ENCODE measurements around the gene IRF3. TPM values are rescaled to one million over a fixed set of nuclear protein-coding genes. Genes with fewer than 3 reads are reported as not detected.
A peak's percentile ranks its signal among the peaks of the same experiment; 100 is the strongest.

The IRF3 gene
- total and polyA plus RNA-seq, 2 of the 4 experiments (the other 2 are of a cell fraction): 39.6 to 65.2 TPM

DNA sequence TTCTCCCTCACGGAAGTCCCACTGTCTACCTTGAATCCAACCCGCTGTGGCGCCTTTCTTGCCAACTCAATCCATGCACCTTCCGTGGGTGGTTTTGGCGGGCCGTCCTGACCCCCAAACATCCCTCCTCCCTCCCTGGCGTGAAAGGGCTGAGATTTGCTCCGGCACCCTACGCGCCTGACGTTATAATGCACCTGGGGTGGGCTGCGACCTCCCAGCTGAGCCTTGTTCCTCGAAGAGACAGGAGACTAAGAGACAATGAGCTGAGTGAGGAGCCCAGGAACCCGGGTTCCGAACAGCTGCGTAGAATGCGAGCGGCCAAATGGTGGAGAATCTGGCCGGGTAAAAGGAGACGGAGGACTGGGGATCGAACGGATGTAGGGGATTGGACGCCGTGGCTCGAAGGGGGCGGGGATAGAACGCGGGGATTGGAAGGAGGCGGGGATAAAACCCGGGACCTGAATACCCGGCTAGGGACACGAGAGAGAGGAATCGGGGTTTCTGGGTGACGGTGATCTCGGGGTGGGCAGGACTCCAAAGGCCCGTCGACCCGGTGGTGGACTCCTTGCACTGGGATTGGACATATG, 25.1 kb upstream of the IRF3 start, which contains the start of gene CPT1C:
Gene CPT1C, plus strand, starts transcription at position 461 of the 587 bp plus-strand sequence. CDS start 1,137 bp downstream, outside the sequence.
- Histone ChIP-seq H2BK15ac (ENCODE audit: low read depth, low read length) (no peak within 1 kb of the TSS; the same call in 2 of the 3 replicates), H2AFZ (replicated peaks; ENCODE audit: low read length, poor library complexity) (peak within 1 kb of the TSS; percentile 96), H2BK20ac (ENCODE audit: low read depth, low read length) (peak within 1 kb of the TSS; percentile 22; the same call in 1 of the 2 replicates), H3K18ac (ENCODE audit: low read depth, low read length) (peak within 1 kb of the TSS; percentile 67), H3K4me3 (ENCODE audit: insufficient read depth, low read depth, low read length) (peak within 1 kb of the TSS; percentile 69), H2BK120ac (ENCODE audit: low read depth, low read length) (peak within 1 kb of the TSS; percentile 72), H2AK9ac (replicated peaks; ENCODE audit: low read depth, low read length, poor library complexity) (peak within 1 kb of the TSS; percentile 92), H3K4ac (ENCODE audit: low read depth, low read length) (peak within 1 kb of the TSS; percentile 74), H3K9ac (ENCODE audit: low read depth, low read length) (peak within 1 kb of the TSS; percentile 76), H3K9me3 (ENCODE audit: control insufficient read depth, insufficient read depth, low read length) (no peaks in the 10 kb centered on the region), H3K36me3 (ENCODE audit: control insufficient read depth, insufficient read depth, low read length) (peaks cover 19% of the 10 kb centered on the region), H3K27ac (ENCODE audit: insufficient read depth, low read length) (peak within 1 kb of the TSS; percentile 66), H3K27me3 (ENCODE audit: control insufficient read depth, insufficient read depth, low read length) (no peaks in the 10 kb centered on the region), H3K23ac (ENCODE audit: low read depth, low read length) (peak within 1 kb of the TSS; percentile 90), H3K79me1 (ENCODE audit: low read depth in 1 of 2, low read length in 2 of 2) (peaks cover 6 to 44% of the 10 kb centered on the region in 2 experiments; a peak in 3 of 4 replicates), H2BK5ac (ENCODE audit: low read depth, low read length, poor library complexity, severe bottlenecking) (peak within 1 kb of the TSS; percentile 62), H3K56ac (ENCODE audit: extremely low read depth, insufficient read depth, low read length) (peak within 1 kb of the TSS; percentile 50), H4K5ac (ENCODE audit: low read depth, low read length) (peak within 1 kb of the TSS; percentile 89), H3K4me1 (ENCODE audit: control insufficient read depth, insufficient read depth, low read length) (peaks cover 9% of the 10 kb centered on the region), H3K14ac (replicated peaks; ENCODE audit: low read depth, low read length) (peak within 1 kb of the TSS; percentile 98), H4K20me1 (ENCODE audit: insufficient read depth, low read length) (peaks cover 15% of the 10 kb centered on the region), H2AK5ac (ENCODE audit: low read depth, low read length) (peak within 1 kb of the TSS; percentile 88), H3K9me1 (ENCODE audit: insufficient read depth, low read length) (peaks cover 5% of the 10 kb centered on the region; the same call in 1 of the 2 replicates), H3K4me2 (ENCODE audit: low read depth, low read length) (peak within 1 kb of the TSS; percentile 96), H4K8ac (ENCODE audit: low read depth in 2 of 2, low read length in 2 of 2) (peak within 1 kb of the TSS; percentile 98 to 99), H4K91ac (ENCODE audit: insufficient read depth, low read depth, low read length) (peak within 1 kb of the TSS; percentile 94)
- DNase-seq: peak; percentile 79
- dilution Hi-C loops (cut with HindIII; ENCODE audit: low sequenced_read_pairs, unreplicated experiment) (no loop called here), in situ Hi-C loops (cut with MboI; ENCODE audit: low sequenced_read_pairs) (no loop called here), intact Hi-C loops (cut with micrococcal nuclease) (loop anchor here (2.0 to 5.0 kb wide), 2 partner anchors 76 to 112 kb away; partner anchors contain the start of gene AP2A1)
- ATAC-seq (ENCODE audit: low read depth): peak; percentile 93
- WGBS, 2 experiments (ENCODE audit: extremely low coverage in 2 of 2, insufficient read length in 1 of 2): 0% methylated on average over 5 of the region's 38 CpGs; no CpG with 5 or more reads in 1 of the 2 experiments
- CTCF ChIA-PET: no interaction called here
- no peak for TF ChIP-seq MAFK (IDR thresholded peaks at IDR 0.05; ENCODE audit: low read depth, low read length)
- TF ChIP-seq RCOR1 (IDR thresholded peaks at IDR 0.05; ENCODE audit: insufficient replicate concordance, low read length): no peak
- TF ChIP-seq BHLHE40 (IDR thresholded peaks at IDR 0.05; ENCODE audit: low read depth, low read length): no peak
- TF ChIP-seq POLR2A (IDR thresholded peaks at IDR 0.05; ENCODE audit: low read depth, low read length): peak; percentile 73; the same call in 1 of the 2 replicates
- no peak for TF ChIP-seq FOS (IDR thresholded peaks at IDR 0.05; ENCODE audit: low read depth, low read length)
- TF ChIP-seq MXI1 (IDR thresholded peaks at IDR 0.05; ENCODE audit: borderline replicate concordance, low read depth, low read length): no peak
- POLR2A ChIA-PET (ENCODE audit: unreplicated experiment): interaction anchor here (0.6 to 1.0 kb wide), 3 partner anchors 14 to 112 kb away, joined by 4 to 8 read pairs (median 7); partner anchors contain the start of gene PRMT1
- no TSS peak for BruUV-seq (replicated peaks)

Data from IMR-90 (cell line).